ENCODE data around the gene NRL.
"Not testable (repeated sequence)": the region's sequence is repeated elsewhere in the genome, so short reads cannot be mapped to it uniquely, and the experiment has no call there.

The NRL gene

GRCh38 chr14:24051789-24052655, 62.7 kb downstream of the NRL start, which contains the start of gene CARMIL3:
Gene CARMIL3, plus strand, starts transcription at chr14:24052009. Its CDS starts 145 bp downstream, at chr14:24052154.
- peak; percentile 92 for DNase-seq (ENCODE audit: extremely low spot score)
- ChIA-PET POLR2A (interaction anchor here (0.6 kb wide), 1 partner anchor 597 kb away, joined by 6 read pairs; no protein-coding TSS in a partner anchor), CTCF (interaction anchor here (1.0 to 2.4 kb wide), 9 partner anchors 10 to 420 kb away, joined by 3 to 9 read pairs (median 5); no protein-coding TSS in a partner anchor)
- TF ChIP-seq, protein P1, sequence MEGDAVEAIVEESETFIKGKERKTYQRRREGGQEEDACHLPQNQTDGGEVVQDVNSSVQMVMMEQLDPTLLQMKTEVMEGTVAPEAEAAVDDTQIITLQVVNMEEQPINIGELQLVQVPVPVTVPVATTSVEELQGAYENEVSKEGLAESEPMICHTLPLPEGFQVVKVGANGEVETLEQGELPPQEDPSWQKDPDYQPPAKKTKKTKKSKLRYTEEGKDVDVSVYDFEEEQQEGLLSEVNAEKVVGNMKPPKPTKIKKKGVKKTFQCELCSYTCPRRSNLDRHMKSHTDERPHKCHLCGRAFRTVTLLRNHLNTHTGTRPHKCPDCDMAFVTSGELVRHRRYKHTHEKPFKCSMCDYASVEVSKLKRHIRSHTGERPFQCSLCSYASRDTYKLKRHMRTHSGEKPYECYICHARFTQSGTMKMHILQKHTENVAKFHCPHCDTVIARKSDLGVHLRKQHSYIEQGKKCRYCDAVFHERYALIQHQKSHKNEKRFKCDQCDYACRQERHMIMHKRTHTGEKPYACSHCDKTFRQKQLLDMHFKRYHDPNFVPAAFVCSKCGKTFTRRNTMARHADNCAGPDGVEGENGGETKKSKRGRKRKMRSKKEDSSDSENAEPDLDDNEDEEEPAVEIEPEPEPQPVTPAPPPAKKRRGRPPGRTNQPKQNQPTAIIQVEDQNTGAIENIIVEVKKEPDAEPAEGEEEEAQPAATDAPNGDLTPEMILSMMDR (IDR thresholded peaks at IDR 0.05; ENCODE audit: control extremely low read depth, extremely low read depth, low read depth, missing control alignments) = no peak

DNA sequence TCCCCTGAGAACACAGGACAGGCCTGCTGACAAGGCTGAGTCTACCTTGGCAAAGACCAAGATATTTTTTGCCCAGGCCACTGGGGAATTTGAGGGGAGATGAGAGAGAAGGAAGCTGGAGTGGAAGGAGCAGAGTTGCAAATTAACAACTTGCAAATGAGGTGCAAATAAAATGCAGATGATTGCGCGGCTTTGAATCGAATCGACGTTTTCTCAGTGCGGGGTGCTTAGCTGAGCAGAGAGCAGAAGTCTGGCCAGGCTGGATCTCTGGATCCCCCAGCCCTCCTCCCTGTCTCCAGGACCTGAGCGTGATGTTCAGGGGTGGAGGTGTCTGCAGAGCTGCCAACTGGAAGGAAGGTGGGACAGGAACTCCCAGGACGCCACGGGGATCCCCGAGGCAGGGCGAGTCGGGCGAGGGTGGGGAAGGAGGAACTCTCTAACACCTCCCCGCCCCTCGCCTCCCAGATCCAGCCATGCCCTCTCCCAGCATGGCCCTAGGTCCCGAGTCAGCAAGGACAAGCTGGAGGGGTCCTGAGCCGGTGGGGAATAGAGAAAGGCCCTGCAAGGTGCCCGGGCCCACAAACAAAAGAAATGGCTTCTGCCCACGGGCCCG, 63.5 kb downstream of the NRL start:
- TF ChIP-seq, protein P1 (IDR thresholded peaks at IDR 0.05; ENCODE audit: control extremely low read depth, extremely low read depth, low read depth, missing control alignments) = no peak
- CTCF ChIA-PET = interaction anchor here (1.0 to 2.4 kb wide), 8 partner anchors 9 to 419 kb away, joined by 3 to 9 read pairs (median 5); no protein-coding TSS in a partner anchor
- DNase-seq (ENCODE audit: extremely low spot score) = no peak
- POLR2A ChIA-PET = no interaction called here

DNA sequence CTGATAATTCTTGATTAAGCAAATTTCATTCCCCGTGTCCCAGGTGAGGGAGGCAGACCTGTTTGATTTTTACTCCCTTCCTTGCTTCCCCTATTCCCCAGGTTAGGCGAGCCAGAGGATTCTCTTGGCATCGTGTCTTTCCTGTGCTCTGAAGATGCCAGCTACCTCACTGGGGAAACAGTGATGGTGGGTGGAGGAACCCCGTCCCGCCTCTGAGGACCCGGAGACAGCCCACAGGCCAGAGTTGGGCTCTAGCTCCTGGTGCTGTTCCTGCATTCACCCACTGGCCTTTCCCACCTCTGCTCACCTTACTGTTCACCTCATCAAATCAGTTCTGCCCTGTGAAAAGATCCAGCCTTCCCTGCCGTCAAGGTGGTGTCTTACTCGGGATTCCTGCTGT, 64.0 kb downstream of the NRL start:
- DNase-seq (ENCODE audit: extremely low spot score); POLR2A ChIA-PET: not testable (repeated sequence)
- CTCF ChIA-PET = interaction anchor here (1.1 to 2.4 kb wide), 5 partner anchors 8 to 58 kb away, joined by 3 to 9 read pairs (median 5); no protein-coding TSS in a partner anchor

DNA sequence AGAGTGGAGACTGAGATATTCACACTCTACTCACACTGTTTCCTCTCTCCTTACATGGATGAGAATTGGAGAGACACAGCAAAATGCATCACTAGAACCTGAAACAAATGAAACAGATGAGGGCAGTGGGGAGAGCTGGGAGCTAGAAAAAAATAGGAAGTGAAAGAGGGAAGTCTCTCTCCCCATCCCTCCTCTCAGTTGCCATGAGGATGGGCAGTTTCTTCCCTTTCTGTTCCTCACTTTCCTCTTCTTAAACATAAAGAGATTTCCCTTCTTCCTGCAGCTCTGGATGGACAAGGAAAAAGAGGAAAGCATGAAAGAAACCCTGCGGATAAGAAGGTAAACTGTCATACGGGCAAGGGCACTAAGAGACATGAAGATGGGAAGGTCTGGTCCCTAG, 65.7 kb downstream of the NRL start:
- CTCF ChIA-PET = interaction anchor here (1.3 to 3.1 kb wide), 3 partner anchors 9 to 486 kb away, joined by 3 to 11 read pairs (median 9); no protein-coding TSS in a partner anchor
- POLR2A ChIA-PET; DNase-seq (ENCODE audit: extremely low spot score): not testable (repeated sequence)

GRCh38 chr14:24042746-24043145, 72.0 kb downstream of the NRL start:
- TF ChIP-seq, protein P1 (IDR thresholded peaks at IDR 0.05; ENCODE audit: control extremely low read depth, extremely low read depth, low read depth, missing control alignments) = no peak
- ChIA-PET CTCF (interaction anchor here (0.8 to 2.9 kb wide), 6 partner anchors 9 to 411 kb away, joined by 3 to 10 read pairs (median 5); partner anchors contain the start of genes CARMIL3, DCAF11 and NRL), POLR2A (no interaction called here)
- no peak for DNase-seq (ENCODE audit: extremely low spot score)

GRCh38 chr14:24040692-24041091, 74.1 kb downstream of the NRL start:
- CTCF ChIA-PET = interaction anchor here (1.9 kb wide), 1 partner anchor 68 kb away, joined by 6 read pairs; no protein-coding TSS in a partner anchor
- TF ChIP-seq, protein P1 (IDR thresholded peaks at IDR 0.05; ENCODE audit: control extremely low read depth, extremely low read depth, low read depth, missing control alignments) = no peak
- POLR2A ChIA-PET = no interaction called here

DNA sequence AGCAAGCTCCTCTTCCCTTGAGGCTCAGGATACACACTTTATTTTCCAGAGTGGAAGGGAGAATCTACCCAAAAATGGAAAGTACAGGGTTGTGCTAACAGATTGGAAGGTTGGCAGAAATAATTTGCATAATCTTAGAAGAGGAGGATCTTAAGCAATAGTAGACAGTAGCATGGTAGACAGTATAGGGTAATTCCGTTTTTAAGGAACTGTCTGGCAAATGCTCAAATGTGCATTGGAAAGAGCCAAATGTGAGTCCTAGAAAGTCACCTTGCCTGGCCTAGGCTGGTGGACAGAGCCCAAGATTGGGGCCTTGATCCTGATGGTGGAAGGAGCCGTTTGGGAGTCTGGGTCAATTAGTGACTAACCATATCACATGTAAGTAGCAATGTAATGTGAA, 76.1 kb downstream of the NRL start:
- ChIA-PET CTCF (interaction anchor here (1.0 to 2.7 kb wide), 3 partner anchors 12 to 27 kb away, joined by 3 to 9 read pairs (median 4); partner anchors contain the start of gene CARMIL3), POLR2A (no interaction called here)
- DNase-seq (ENCODE audit: extremely low spot score) = no peak
- TF ChIP-seq, protein P1 (IDR thresholded peaks at IDR 0.05; ENCODE audit: control extremely low read depth, extremely low read depth, low read depth, missing control alignments) = no peak

More at GRCh38 chr14:24040692-24041091, 74.1 kb downstream of the NRL start:
- no peak for DNase-seq (ENCODE audit: extremely low spot score)
